Glomerular endothelial cell (primary cell): ENCODE results near the gene RAD51B. TPM values are rescaled to one million over a fixed set of nuclear protein-coding genes. Genes with fewer than 3 reads are reported as not detected.

Experiments
- DNase-seq: peaks from one replicate; pipeline ENCODE4 v3.0.0-alpha.2; 2011; ENCODE audit warnings: low read depth, low spot score; ENCODE audit errors: extremely low read depth
- total RNA-seq: library from RNA; depleted of rRNA; stranded (reverse); fragments of >200 nt; gene quantifications from 2 replicates; pipeline ENCODE4 v1.2.3, GENCODE V29; 2015

The RAD51B gene
- total RNA-seq, 1 donor from 2014 or later = 9.7 TPM

DNA sequence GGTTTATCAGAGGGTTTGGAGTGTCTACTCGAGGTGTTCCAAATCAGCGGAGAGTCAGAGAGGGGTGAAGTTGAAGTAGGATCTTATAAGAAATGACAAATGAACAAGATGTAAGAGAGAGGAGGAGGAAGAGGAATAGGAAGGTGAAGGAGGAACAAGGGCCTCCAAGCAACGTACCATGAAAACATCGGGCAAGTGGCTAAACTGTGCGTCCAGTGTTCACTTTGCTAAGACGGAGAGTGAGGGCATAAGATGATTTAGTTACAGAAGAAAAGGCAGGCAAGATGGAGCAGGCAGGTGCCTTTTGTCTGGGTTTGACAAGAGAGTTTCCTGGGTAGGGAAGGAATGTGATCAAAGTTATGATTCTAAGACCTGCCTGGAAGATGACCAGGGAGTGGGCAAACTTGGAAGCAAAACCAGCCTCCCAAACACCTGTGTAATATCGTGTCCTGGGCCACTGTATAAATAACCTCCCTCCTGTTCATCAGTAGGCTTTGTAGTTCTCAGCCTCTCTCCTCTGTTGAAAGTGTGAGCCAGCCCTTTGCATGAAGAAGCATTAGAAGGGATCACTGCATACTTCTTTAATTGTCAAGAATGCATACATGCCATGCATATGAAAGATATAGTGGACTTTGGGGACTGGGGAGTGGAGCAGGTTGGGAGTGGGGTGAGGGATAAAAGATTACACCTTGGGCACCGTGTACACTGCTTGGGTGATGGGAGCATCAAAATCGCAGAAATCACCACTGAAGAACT, 861.9 kb downstream of the RAD51B start:
- DNase-seq = no peak

GRCh38 chr14:68682166-68683103, 862.9 kb downstream of the RAD51B start:
- DNase-seq = peak; percentile 84

DNA sequence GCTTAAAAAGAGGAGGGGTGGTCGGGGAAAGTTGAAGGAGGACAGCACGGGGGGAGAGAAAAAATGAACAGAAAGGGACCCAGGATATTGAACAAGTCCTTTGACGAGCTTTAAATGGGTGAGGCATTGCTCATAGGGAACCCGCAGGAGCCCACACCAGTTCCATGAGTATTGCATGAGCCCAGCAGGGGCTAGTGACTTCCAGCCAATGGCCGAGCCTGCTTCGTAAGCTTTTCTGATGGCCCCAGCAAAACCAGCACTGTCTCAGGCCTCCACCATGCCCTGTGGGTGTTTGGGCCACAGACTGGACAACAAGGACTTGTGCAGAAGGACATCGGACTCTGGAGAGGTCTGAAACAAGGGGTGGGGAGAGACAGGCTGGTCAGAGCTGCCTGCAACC, 863.7 kb downstream of the RAD51B start:
- no peak for DNase-seq

- DNase-seq = no peak
These were observed 865.2 kb downstream of the RAD51B start for GRCh38 chr14:68684466-68685418.

- DNase-seq = no peak
These were observed 866.0 kb downstream of the RAD51B start for GRCh38 chr14:68685419-68686204.

DNA sequence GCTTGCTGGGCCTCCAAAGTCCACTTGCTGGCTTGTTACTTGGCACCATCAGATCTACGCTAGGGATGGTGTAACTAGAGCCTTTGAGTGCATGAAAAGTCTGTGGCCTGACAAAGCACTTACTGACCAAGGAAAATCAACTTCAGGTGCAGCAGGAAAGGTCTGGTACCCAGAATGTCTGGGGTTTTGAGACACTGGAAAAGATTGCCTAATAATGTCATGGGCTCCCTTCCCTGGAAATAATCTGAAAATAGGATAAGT, 866.6 kb downstream of the RAD51B start:
- DNase-seq = no peak

GRCh38 chr14:68686724-68687123, 867.1 kb downstream of the RAD51B start:
- DNase-seq = no peak

DNA sequence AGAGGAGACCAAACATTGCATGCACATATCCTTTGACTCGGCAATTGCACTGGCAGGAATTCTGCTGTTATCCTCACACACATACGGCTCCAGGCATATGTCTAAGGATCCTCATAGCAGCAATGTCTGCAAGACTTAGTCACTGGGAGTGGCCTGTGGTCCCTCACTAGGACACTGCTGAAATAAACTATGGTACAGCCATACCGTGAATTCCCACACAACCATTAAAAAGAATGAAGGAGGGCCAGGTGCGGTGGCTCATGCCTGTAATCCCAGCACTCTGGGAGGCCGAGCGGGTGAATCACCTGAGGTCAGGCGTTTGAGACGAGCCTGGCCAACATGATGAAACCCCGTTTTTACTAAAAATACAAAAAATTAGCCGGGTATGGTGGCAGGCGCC, 868.2 kb downstream of the RAD51B start:
- no peak for DNase-seq

DNA sequence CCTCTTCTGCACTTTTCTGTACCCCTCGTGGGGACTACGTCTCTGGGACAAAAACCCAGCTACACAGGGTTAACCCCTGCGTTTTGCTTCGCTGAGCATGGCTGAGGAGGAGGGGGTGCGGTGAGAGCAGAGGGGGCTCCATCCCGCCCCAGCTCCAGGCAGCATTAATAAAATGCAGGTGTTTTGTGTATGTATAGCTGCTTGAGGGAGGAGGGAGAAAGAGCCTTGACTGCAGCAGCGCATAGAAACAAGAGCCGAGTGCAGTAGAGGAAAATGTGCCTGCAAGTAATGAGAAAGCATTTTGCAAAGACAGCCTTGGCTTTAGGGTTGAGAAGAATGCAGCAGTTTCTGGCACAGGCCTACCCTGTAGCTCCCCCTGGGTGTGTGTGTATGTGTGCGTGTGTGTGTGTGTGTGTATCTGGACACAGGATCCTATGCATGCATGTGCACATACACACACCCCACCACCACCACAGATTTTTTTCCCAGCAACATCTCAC, 869.3 kb downstream of the RAD51B start:
- DNase-seq = no peak

DNA sequence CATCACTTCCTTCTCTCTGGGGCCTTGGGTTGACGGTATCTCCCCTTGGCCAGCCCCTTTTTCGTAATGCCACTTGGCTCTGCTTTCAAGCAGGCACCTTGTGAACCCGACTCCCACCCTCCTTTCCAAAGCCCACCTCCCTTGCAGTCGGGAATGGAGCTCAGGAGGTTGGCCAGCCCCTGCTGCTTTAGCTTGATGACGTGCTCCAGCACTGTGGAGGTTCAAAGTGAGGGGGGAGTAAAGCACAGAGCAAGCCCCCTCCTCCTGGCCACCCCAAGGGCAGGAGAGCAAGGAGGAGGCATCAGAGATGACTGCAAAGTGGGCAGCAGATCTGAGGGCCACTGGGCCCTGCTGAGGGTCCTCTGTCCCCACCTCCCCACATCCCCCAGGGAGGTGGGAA, 869.9 kb downstream of the RAD51B start:
- DNase-seq = no peak

- no peak for DNase-seq
These were observed 870.7 kb downstream of the RAD51B start for GRCh38 chr14:68690089-68690958.

DNA sequence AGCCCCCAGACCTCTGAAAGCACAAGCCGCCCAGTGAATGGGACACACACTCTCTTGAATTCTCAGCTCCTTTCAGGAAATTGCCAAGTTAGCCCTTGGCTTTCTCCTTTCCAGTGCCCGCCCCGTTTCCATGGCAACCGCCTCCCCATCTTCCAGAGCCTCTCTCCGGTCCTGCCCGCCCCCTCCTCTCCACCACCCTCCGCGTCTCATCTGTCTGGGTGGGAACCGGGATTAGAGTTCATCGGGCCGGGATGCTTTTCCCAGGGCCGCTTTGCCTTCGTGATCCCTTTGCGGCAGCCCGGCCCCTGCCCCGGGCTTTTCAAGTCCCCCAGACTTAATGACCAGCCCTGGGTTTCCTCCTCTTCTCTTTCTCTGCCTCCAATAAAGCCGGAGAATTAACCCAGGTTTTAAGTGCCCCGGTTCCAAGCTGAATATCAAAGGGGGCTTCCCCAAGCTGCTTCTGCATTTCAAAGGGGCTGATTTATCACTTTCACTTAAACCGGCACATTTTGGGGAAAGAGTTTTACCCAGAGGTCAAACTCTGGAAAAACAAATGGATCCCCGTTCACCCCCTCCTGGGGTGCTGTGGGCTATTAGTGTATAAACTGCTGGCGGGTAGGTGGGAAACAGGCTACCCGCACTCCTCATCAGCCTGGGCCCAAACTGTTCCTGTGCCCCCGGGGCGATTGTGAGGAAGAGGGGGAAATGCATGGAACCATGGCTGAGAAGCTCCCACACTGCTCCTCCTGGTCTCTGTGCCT, 871.6 kb downstream of the RAD51B start:
- DNase-seq = no peak

GRCh38 chr14:68691792-68692118, 872.2 kb downstream of the RAD51B start:
- no peak for DNase-seq

GRCh38 chr14:68692216-68692615, 872.6 kb downstream of the RAD51B start:
- no peak for DNase-seq

GRCh38 chr14:68692916-68693771, 873.6 kb downstream of the RAD51B start:
- DNase-seq = no peak

DNA sequence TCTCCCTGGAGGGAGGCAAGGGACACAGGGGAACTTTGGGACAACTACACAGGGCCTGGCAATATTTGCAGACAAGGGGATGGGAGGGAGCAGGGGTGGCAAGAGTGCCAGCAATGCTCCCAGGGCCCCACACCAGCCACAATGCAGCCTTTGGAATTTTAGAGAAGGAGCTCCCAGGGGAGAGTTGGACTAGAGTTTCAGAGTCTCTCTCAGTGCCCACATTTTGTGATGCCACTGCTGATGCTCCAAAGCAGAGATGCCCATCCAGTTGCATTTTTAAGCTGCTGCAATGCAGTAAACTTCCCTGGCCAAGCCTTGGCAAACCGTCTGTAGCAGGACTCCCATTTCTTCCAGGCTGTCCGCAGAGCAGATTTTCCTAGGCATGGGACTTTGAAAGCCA, 874.3 kb downstream of the RAD51B start:
- DNase-seq = no peak

DNA sequence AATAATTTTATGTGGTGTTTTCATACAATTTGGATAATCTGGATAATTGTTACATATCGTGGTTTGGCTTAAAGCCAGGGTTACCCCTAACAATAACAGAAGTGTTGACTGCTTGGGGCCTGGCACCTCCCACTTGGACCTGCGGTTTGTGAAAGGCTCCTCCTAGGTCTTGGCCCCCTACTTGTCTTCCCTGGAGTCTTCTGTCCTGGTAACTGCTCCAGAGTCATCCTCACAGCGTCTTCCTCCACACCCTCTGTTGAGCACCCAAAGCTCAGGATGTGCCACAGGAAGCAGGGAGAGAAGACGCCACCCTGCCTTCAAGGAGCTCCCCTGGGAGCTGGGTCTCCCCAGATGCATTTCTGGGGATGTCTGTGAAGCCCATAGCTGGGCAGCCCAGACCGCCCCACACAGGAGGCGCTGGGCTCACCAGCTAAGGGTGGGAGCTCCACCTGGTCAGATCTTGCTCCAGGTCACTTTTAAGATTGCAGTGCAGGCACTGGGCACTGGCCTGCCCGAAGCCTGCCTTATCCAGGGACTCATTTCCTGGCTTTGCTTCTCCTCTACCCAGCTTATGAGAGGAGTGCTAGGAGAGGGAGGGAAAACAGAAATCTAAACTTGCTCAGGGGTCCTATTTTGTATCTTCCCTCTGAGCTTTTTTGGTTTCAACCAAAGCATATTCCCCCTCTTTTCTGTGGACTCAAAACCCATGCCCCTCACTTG, 875.1 kb downstream of the RAD51B start:
- no peak for DNase-seq
